Measurements from ENCODE around the gene SYNM. TPM values are rescaled to one million over a fixed set of nuclear protein-coding genes. Genes with fewer than 3 reads are reported as not detected.

SYNM gene
- 4.8 and 8.0 TPM in 2 replicates for total RNA-seq
- 2.3 and 5.4 TPM in 2 replicates for polyA plus RNA-seq

- Histone ChIP-seq H3K27ac (no peak within 1 kb of the TSS), H3K36me3 (no peaks in the 10 kb centered on the region), H3K9me3 (ENCODE audit: low read depth) (no peaks in the 10 kb centered on the region), H3K27me3 (peaks cover 63% of the 10 kb centered on the region), H3K4me1 (ENCODE audit: low read depth) (peaks cover 7% of the 10 kb centered on the region), H3K4me3 (peak within 1 kb of the TSS; percentile 33)
- TF ChIP-seq CTCF (IDR thresholded peaks at IDR 0.05; ENCODE audit: low read depth, low read length) = peak; percentile 57
- peak; percentile 80 to 92 for DNase-seq (ENCODE audit: low read depth in 1 of 2, low spot score in 1 of 2)
Measured at GRCh38 chr15:99104788-99105513, at the start of gene SYNM. SYNM (plus strand) TSS chr15:99105080; CDS start chr15:99105200, 120 bp downstream.

- no peaks in the 10 kb centered on the region for H3K36me3 ChIP-seq
- peaks cover 3% of the 10 kb centered on the region for H3K4me1 ChIP-seq (ENCODE audit: low read depth)
- H3K27ac ChIP-seq = no peak overlapping the region
- H3K9me3 ChIP-seq (ENCODE audit: low read depth) = no peaks in the 10 kb centered on the region
- no peak overlapping the region for H3K4me3 ChIP-seq
- no peak for TF ChIP-seq CTCF (IDR thresholded peaks at IDR 0.05; ENCODE audit: low read depth, low read length)
- DNase-seq (ENCODE audit: low read depth in 1 of 2, low spot score in 1 of 2) = no peak
- no peaks in the 10 kb centered on the region for H3K27me3 ChIP-seq
Measured at GRCh38 chr15:99055555-99056134, 49.2 kb upstream of the SYNM start.

- Histone ChIP-seq H3K27me3 (no peaks in the 10 kb centered on the region), H3K4me1 (ENCODE audit: low read depth) (peaks cover 5% of the 10 kb centered on the region), H3K36me3 (no peaks in the 10 kb centered on the region), H3K4me3 (no peak overlapping the region), H3K9me3 (ENCODE audit: low read depth) (no peaks in the 10 kb centered on the region), H3K27ac (no peak overlapping the region)
- DNase-seq (ENCODE audit: low read depth in 1 of 2, low spot score in 1 of 2) = peak in 1 of 2 donors; percentile 34
- TF ChIP-seq CTCF (IDR thresholded peaks at IDR 0.05; ENCODE audit: low read depth, low read length) = no peak
Measured at GRCh38 chr15:99057020-99057419, 47.9 kb upstream of the SYNM start.

GRCh38 chr15:99057697-99058420 lies 47.0 kb upstream of the SYNM start:
- no peaks in the 10 kb centered on the region for H3K9me3 ChIP-seq (ENCODE audit: low read depth)
- no peaks in the 10 kb centered on the region for H3K36me3 ChIP-seq
- H3K4me1 ChIP-seq (ENCODE audit: low read depth) = peaks cover 11% of the 10 kb centered on the region
- H3K4me3 ChIP-seq = no peak overlapping the region
- H3K27me3 ChIP-seq = no peaks in the 10 kb centered on the region
- no peak for TF ChIP-seq CTCF (IDR thresholded peaks at IDR 0.05; ENCODE audit: low read depth, low read length)
- DNase-seq (ENCODE audit: low read depth in 1 of 2, low spot score in 1 of 2) = peak in 1 of 2 donors; percentile 30
- H3K27ac ChIP-seq = no peak overlapping the region

GRCh38 chr15:99058421-99058870 lies 46.4 kb upstream of the SYNM start:
- H3K4me1 ChIP-seq (ENCODE audit: low read depth) = peaks cover 15% of the 10 kb centered on the region
- no peak overlapping the region for H3K27ac ChIP-seq
- TF ChIP-seq CTCF (IDR thresholded peaks at IDR 0.05; ENCODE audit: low read depth, low read length) = no peak
- peak overlapping the region; percentile 32 for H3K4me3 ChIP-seq
- H3K36me3 ChIP-seq = no peaks in the 10 kb centered on the region
- no peaks in the 10 kb centered on the region for H3K27me3 ChIP-seq
- H3K9me3 ChIP-seq (ENCODE audit: low read depth) = no peaks in the 10 kb centered on the region
- DNase-seq (ENCODE audit: low read depth in 1 of 2, low spot score in 1 of 2) = no peak

Data from cardiac muscle cell (in vitro differentiated cells and primary cell).